Omental fat pad (tissue), 4 donors: Measurements from ENCODE around the gene VAV2. TPM values are rescaled to one million over a fixed set of nuclear protein-coding genes. Genes with fewer than 3 reads are reported as not detected.

ENCODE experiments used
- ATAC-seq: fragments of 150-250 bp; one replicate; pipeline ENCODE4 v1.9.1; 2016; ENCODE audit warnings: mild to moderate bottlenecking, moderate library complexity; ENCODE audit not compliant: low FRiP score
- DNase-seq: peaks from one replicate; pipeline ENCODE4 v3.0.0-alpha.2; 2019; ENCODE audit warnings: low spot score
- total RNA-seq, 4 donors: library from RNA; depleted of rRNA; stranded (reverse); fragments of >200 nt; gene quantifications; one replicate each; pipeline ENCODE4 v1.1.0, GENCODE V29; 2016
- TF ChIP-seq, protein P1 (sequence below), 3 donors: fragments of 450-650 bp; IDR thresholded peaks; one replicate each; pipeline ENCODE4 v1.5.1; 2016 to 2017; ENCODE audit warnings: antibody characterized with exemption in 3 of 3, mild to moderate bottlenecking in 3 of 3, moderate library complexity in 2 of 3

VAV2 gene
- total RNA-seq, 4 donors from 2014 or later = 4.0 to 10.9 (median 6.2) TPM

DNA sequence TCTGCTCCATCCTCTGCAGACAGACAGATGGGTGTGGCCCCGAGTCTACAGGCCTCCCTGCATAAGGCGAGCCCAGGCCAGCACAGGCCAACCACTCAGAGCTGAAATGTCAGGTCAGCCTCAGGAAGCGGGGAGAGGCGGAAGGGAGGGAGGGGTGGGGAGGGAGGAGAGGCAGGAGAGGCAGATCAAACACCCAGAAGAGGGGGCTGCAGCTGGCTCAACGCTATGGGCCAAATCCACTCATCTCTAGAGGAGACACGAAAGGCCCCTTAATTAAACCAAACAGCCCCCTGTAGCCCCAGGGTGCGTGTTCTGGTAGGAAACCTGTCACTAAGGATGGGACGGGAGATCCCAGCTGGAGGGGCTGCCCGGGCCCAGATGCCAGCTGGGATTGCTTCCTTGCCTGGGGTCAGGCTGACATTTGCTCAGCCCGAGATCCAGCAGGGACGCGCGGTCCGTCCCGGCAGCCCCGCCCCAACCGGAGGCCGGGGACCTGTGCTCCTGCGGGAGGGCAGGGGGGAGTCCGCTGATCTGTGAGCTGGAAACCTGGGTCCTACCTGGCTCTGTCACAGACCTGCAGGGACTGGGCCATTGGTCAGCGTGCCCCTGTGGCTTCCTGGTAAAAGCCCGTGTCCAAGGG is 156.7 kb downstream of the VAV2 start:
- no peak for ATAC-seq
- no peak for DNase-seq
- TF ChIP-seq, protein P1, sequence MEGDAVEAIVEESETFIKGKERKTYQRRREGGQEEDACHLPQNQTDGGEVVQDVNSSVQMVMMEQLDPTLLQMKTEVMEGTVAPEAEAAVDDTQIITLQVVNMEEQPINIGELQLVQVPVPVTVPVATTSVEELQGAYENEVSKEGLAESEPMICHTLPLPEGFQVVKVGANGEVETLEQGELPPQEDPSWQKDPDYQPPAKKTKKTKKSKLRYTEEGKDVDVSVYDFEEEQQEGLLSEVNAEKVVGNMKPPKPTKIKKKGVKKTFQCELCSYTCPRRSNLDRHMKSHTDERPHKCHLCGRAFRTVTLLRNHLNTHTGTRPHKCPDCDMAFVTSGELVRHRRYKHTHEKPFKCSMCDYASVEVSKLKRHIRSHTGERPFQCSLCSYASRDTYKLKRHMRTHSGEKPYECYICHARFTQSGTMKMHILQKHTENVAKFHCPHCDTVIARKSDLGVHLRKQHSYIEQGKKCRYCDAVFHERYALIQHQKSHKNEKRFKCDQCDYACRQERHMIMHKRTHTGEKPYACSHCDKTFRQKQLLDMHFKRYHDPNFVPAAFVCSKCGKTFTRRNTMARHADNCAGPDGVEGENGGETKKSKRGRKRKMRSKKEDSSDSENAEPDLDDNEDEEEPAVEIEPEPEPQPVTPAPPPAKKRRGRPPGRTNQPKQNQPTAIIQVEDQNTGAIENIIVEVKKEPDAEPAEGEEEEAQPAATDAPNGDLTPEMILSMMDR (IDR thresholded peaks at IDR 0.05) = no peak

- TF ChIP-seq, protein P1 (IDR thresholded peaks at IDR 0.05) = no peak
- ATAC-seq (no peak), DNase-seq (no peak)
Measured at GRCh38 chr9:133834080-133834976, 157.8 kb downstream of the VAV2 start.

DNA sequence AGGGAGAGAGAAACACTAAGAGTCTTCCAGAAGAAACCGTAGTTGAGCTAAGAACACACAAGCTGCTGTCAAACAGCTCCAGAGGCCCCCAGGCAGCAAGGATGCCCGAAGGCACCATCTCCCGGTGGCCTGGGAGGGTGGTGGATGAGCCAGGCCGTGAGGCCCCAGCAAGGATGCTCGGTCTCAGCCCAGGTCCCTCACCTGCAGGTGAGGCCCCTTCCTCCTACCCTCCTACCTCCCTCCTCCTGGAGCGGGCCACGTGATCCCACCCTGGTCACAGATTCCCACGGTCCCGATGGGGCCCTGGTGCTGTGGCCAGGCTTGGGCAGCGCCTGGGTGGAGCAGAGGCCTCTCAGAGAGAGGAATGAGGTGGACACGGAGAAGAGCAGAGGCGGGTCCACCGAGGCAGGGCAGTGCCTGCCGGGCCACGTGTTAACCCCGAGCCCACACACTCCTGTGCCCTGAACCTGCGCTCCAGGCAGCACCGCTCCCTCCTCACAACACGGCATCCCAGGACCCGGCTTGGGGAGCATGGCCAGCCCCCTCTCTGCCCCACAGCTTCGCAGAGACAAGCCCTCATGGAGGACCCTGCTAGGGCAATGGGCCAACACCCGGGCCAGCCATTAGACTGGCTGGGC is 158.6 kb downstream of the VAV2 start:
- DNase-seq (no peak), ATAC-seq (no peak)
- TF ChIP-seq, protein P1 (IDR thresholded peaks at IDR 0.05) = no peak

GRCh38 chr9:133832877-133833276 is 159.2 kb downstream of the VAV2 start:
- TF ChIP-seq, protein P1 (IDR thresholded peaks at IDR 0.05) = no peak
- ATAC-seq (no peak), DNase-seq (no peak)

DNA sequence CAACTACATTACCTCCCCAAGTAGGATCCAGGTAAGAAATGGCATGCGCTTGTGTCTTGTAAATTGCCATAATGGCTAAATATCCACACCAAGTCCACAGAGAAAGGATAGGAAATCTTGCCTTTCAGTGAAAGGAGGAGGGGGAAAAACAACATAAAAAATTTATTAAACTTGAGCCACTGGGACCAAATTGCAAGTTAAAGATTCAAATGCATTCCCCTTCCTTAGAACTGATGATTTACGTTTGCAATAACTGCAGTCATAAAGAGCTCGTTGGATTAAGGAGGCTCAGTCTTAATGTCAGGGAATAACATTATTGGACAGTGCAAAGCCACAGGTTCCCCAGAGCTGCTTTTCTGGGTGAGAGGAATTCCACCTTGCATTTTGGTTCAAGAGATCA is 161.4 kb downstream of the VAV2 start:
- TF ChIP-seq, protein P1 (IDR thresholded peaks at IDR 0.05) = no peak
- DNase-seq = no peak
- no peak for ATAC-seq

- no peak for DNase-seq
- TF ChIP-seq, protein P1 (IDR thresholded peaks at IDR 0.05) = no peak
- ATAC-seq = no peak
Measured at GRCh38 chr9:133830310-133830709, 161.8 kb downstream of the VAV2 start.
